ENCODE measurements around the gene KLF1. TPM values are rescaled to one million over a fixed set of nuclear protein-coding genes. Genes with fewer than 3 reads are reported as not detected.

The KLF1 gene
- total and polyA plus RNA-seq, 4 donors, result 0.26 to 3.0 (median 0.44) TPM

GRCh38 chr19:12912571-12912970, 25.6 kb upstream of the KLF1 start:
- 49 to 59% methylated on average over 4 of the region's 4 CpGs for WGBS, 2 donors
- no peaks in the 10 kb centered on the region for H3K36me3 ChIP-seq (ENCODE audit: control insufficient read depth in 4 of 4, insufficient read depth in 4 of 4, low read length in 4 of 4)
- DNase-seq, result peak in 2 of 3 donors; percentile 24 to 71
- H3K4me3 ChIP-seq, result no peak overlapping the region
- H3K27ac ChIP-seq (ENCODE audit: low read depth in 1 of 2, low read length in 1 of 2), result no peak overlapping the region
- H3K27me3 ChIP-seq (ENCODE audit: control insufficient read depth in 3 of 3, insufficient read depth in 3 of 3, low read length in 2 of 3), result no peaks in the 10 kb centered on the region
- H3K9ac ChIP-seq (ENCODE audit: insufficient read depth in 1 of 2, low read length in 2 of 2), result peak overlapping the region in 1 of 2 donors; percentile 69
- TF ChIP-seq CTCF (IDR thresholded peaks at IDR 0.05; ENCODE audit: control extremely low read depth, extremely low read depth), result no peak
- H3K4me1 ChIP-seq (ENCODE audit: control insufficient read depth in 5 of 5, insufficient read depth in 5 of 5, low read length in 5 of 5), result peaks cover 0 to 22% (median 13%) of the 10 kb centered on the region in 5 donors
- no peaks in the 10 kb centered on the region for H3K9me3 ChIP-seq (ENCODE audit: control insufficient read depth in 4 of 4, insufficient read depth in 3 of 4, low read length in 3 of 4)
- no peak for ATAC-seq (ENCODE audit: insufficient read depth, low FRiP score)

- no peaks in the 10 kb centered on the region for H3K9me3 ChIP-seq (ENCODE audit: control insufficient read depth in 4 of 4, insufficient read depth in 3 of 4, low read length in 3 of 4)
- H3K4me1 ChIP-seq (ENCODE audit: control insufficient read depth in 5 of 5, insufficient read depth in 5 of 5, low read length in 5 of 5), result peaks cover 0 to 2% (median 0%) of the 10 kb centered on the region in 5 donors
- DNase-seq (no peak), ATAC-seq (ENCODE audit: insufficient read depth, low FRiP score) (no peak)
- H3K27me3 ChIP-seq (ENCODE audit: control insufficient read depth in 3 of 3, insufficient read depth in 3 of 3, low read length in 2 of 3), result no peaks in the 10 kb centered on the region
- 79 to 88% methylated on average over 9 of the region's 9 CpGs for WGBS, 2 donors
- no peak overlapping the region for H3K27ac ChIP-seq (ENCODE audit: low read depth in 1 of 2, low read length in 1 of 2)
- no peak for TF ChIP-seq CTCF (IDR thresholded peaks at IDR 0.05; ENCODE audit: control extremely low read depth, extremely low read depth)
- no peak overlapping the region for H3K9ac ChIP-seq (ENCODE audit: insufficient read depth in 1 of 2, low read length in 2 of 2)
- H3K36me3 ChIP-seq (ENCODE audit: control insufficient read depth in 4 of 4, insufficient read depth in 4 of 4, low read length in 4 of 4), result no peaks in the 10 kb centered on the region
- H3K4me3 ChIP-seq, result no peak overlapping the region
Measured at GRCh38 chr19:12907166-12907565, 20.2 kb upstream of the KLF1 start.

- WGBS, 2 donors, result 82 to 91% methylated on average over 10 of the region's 10 CpGs
- Histone ChIP-seq H3K9me3 (ENCODE audit: control insufficient read depth in 4 of 4, insufficient read depth in 3 of 4, low read length in 3 of 4) (no peaks in the 10 kb centered on the region), H3K27ac (ENCODE audit: low read depth in 1 of 2, low read length in 1 of 2) (no peak overlapping the region), H3K4me3 (no peak overlapping the region), H3K36me3 (ENCODE audit: control insufficient read depth in 4 of 4, insufficient read depth in 4 of 4, low read length in 4 of 4) (peaks cover 0 to 27% (median 14%) of the 10 kb centered on the region in 4 donors), H3K9ac (ENCODE audit: insufficient read depth in 1 of 2, low read length in 2 of 2) (no peak overlapping the region), H3K4me1 (ENCODE audit: control insufficient read depth in 5 of 5, insufficient read depth in 5 of 5, low read length in 5 of 5) (no peaks in the 10 kb centered on the region), H3K27me3 (ENCODE audit: control insufficient read depth in 3 of 3, insufficient read depth in 3 of 3, low read length in 2 of 3) (no peaks in the 10 kb centered on the region)
- no peak for DNase-seq
- no peak for ATAC-seq (ENCODE audit: insufficient read depth, low FRiP score)
- TF ChIP-seq CTCF (IDR thresholded peaks at IDR 0.05; ENCODE audit: control extremely low read depth, extremely low read depth), result no peak
Measured at GRCh38 chr19:12899891-12900518, 13.0 kb upstream of the KLF1 start.

GRCh38 chr19:12896460-12896859, 9.5 kb upstream of the KLF1 start:
- TF ChIP-seq CTCF (IDR thresholded peaks at IDR 0.05; ENCODE audit: control extremely low read depth, extremely low read depth), result no peak
- H3K4me1 ChIP-seq (ENCODE audit: control insufficient read depth in 5 of 5, insufficient read depth in 5 of 5, low read length in 5 of 5), result peaks cover 0 to 7% (median 4%) of the 10 kb centered on the region in 5 donors
- no peak for DNase-seq

More at GRCh38 chr19:12896460-12896859, 9.5 kb upstream of the KLF1 start:
- Histone ChIP-seq H3K9me3 (ENCODE audit: control insufficient read depth in 4 of 4, insufficient read depth in 3 of 4, low read length in 3 of 4) (no peaks in the 10 kb centered on the region), H3K4me3 (no peak overlapping the region), H3K9ac (ENCODE audit: insufficient read depth in 1 of 2, low read length in 2 of 2) (no peak overlapping the region), H3K27ac (ENCODE audit: low read depth in 1 of 2, low read length in 1 of 2) (no peak overlapping the region), H3K27me3 (ENCODE audit: control insufficient read depth in 3 of 3, insufficient read depth in 3 of 3, low read length in 2 of 3) (no peaks in the 10 kb centered on the region), H3K36me3 (ENCODE audit: control insufficient read depth in 4 of 4, insufficient read depth in 4 of 4, low read length in 4 of 4) (peaks cover 0 to 32% (median 21%) of the 10 kb centered on the region in 4 donors)
- no peak for ATAC-seq (ENCODE audit: insufficient read depth, low FRiP score)
- WGBS, 2 donors, result 97 to 98% methylated on average over 17 of the region's 17 CpGs
